Keratinocyte (primary cell): ENCODE results near the gene SUFU.

Source experiments
- CTCF ChIP-seq, 3 experiments: IDR thresholded peaks in 1 of 3; conservative IDR thresholded peaks in 1 of 3; optimal IDR thresholded peaks in 1 of 3; 2 replicates in 2 of 3; 3 replicates in 1 of 3; pipeline versions ENCODE3 to v1.5.1; 2011; ENCODE audit warnings: low read length in 3 of 3, mild to moderate bottlenecking in 3 of 3, moderate library complexity in 2 of 3, control low read depth in 1 of 3, inconsistent platforms in 1 of 3; ENCODE audit not compliant: insufficient read depth in 2 of 3; ENCODE audit errors: extremely low read depth in 1 of 3
- EZH2 ChIP-seq: IDR thresholded peaks from one replicate; pipeline ENCODE4 v1.6.1; 2012; ENCODE audit warnings: inconsistent platforms, mild to moderate bottlenecking, low read length, moderate library complexity

DNA sequence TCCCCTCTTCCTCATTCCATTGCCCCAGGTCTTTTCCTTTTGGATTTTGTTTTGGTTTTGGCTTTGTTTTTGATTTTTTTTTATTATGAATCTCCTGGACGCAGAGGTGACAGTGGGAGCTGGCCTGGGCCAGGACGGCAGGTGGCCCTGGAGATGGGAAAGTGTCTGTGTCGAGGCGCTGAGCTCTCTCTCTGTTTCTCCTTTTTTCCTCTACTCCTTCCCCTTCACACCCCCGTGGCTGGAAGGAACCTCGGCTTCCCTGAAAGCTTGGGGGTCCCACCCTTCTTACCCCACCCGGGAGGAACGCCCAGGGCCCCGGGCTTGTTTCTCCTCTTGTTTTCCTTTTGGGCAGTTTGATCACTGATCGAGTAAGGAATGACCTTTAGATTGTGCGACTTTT lies 153.7 kb downstream of the SUFU start:
- TF ChIP-seq CTCF (optimal IDR thresholded peaks at IDR 0.05 in 1 of 3, IDR thresholded peaks at IDR 0.05 in 1 of 3, conservative IDR thresholded peaks at IDR 0.05 in 1 of 3; ENCODE audit: extremely low read depth in 1 of 3, insufficient read depth in 2 of 3, low read length in 3 of 3) = no peak
- TF ChIP-seq EZH2 = no peak
